Peyer's patch (tissue), 4 donors: ENCODE measurements around the gene C6orf132. TPM values are rescaled to one million over a fixed set of nuclear protein-coding genes. Genes with fewer than 3 reads are reported as not detected.

ENCODE experiments used
- DNase-seq, 3 donors: peaks; one replicate each; pipeline ENCODE4 v3.0.0-alpha.2; 2017 to 2019
- H3K27ac ChIP-seq, 4 donors: fragments of 200-600 bp; sonication (generic); one replicate each; pipeline ENCODE4 v1.5.1; 2016 to 2019
- H3K27me3 ChIP-seq, 2 donors: fragments of 200-600 bp; sonication (generic); one replicate each; pipeline ENCODE4 v1.5.1; 2019
- H3K36me3 ChIP-seq, 3 donors: fragments of 200-600 bp; sonication (generic); one replicate each; pipeline ENCODE4 v1.5.1; 2016 to 2019
- H3K4me1 ChIP-seq, 4 donors: fragments of 200-600 bp; sonication (generic); one replicate each; pipeline ENCODE4 v1.5.1; 2016 to 2019
- H3K4me3 ChIP-seq, 4 donors: fragments of 200-600 bp; sonication (generic); 1 replicate in 3 of 4; 2 replicates in 1 of 4; pipeline ENCODE4 v1.5.1; 2016 to 2019; ENCODE audit warnings: mild to moderate bottlenecking in 1 of 4
- H3K9me3 ChIP-seq, 4 donors: fragments of 200-600 bp; sonication (generic); one replicate each; pipeline ENCODE4 v1.5.1; 2016 to 2019; ENCODE audit warnings: mild to moderate bottlenecking in 1 of 4
- CTCF ChIP-seq, 6 experiments: fragments of 450-650 bp in 4 of 6; fragments of 200-600 bp in 2 of 6; sonication (generic) in 1 of 6; IDR thresholded peaks; one replicate each; pipeline ENCODE4 v1.5.1; 2017 to 2019; ENCODE audit warnings: antibody characterized with exemption in 6 of 6, mild to moderate bottlenecking in 3 of 6, moderate library complexity in 1 of 6
- POLR2A ChIP-seq, 2 donors: fragments of 450-650 bp; IDR thresholded peaks; one replicate each; pipeline ENCODE4 v1.5.1; 2017; ENCODE audit warnings: antibody characterized with exemption in 2 of 2, mild to moderate bottlenecking in 2 of 2, moderate library complexity in 2 of 2
- total RNA-seq, 4 donors: library from RNA; depleted of rRNA; stranded (reverse); fragments of >200 nt; gene quantifications; one replicate each; pipeline ENCODE4 v1.1.0, GENCODE V29; 2016

Gene C6orf132
- total RNA-seq, 4 donors from 2014 or later, result 47.9 to 106 (median 95.9) TPM

GRCh38 chr6:42059743-42060142 lies 82.7 kb downstream of the C6orf132 start:
- DNase-seq, result no peak
- Histone ChIP-seq H3K36me3 (peaks cover 0 to 99% (median 0%) of the 10 kb centered on the region in 3 donors), H3K27ac (no peak overlapping the region), H3K4me1 (no peaks in the 10 kb centered on the region), H3K27me3 (no peaks in the 10 kb centered on the region), H3K4me3 (no peak overlapping the region), H3K9me3 (no peaks in the 10 kb centered on the region)
- TF ChIP-seq CTCF (IDR thresholded peaks at IDR 0.05), result no peak
- TF ChIP-seq POLR2A (IDR thresholded peaks at IDR 0.05), result no peak

GRCh38 chr6:42053601-42054000 lies 88.8 kb downstream of the C6orf132 start:
- TF ChIP-seq CTCF (IDR thresholded peaks at IDR 0.05) (no peak), POLR2A (IDR thresholded peaks at IDR 0.05) (no peak)
- Histone ChIP-seq H3K4me3 (no peak overlapping the region), H3K27ac (no peak overlapping the region), H3K27me3 (no peaks in the 10 kb centered on the region), H3K9me3 (no peaks in the 10 kb centered on the region), H3K4me1 (peaks cover 0 to 35% (median 4%) of the 10 kb centered on the region in 4 donors), H3K36me3 (peaks cover 0 to 47% (median 0%) of the 10 kb centered on the region in 3 donors)
- no peak for DNase-seq

GRCh38 chr6:42051268-42051653 lies 91.2 kb downstream of the C6orf132 start:
- TF ChIP-seq CTCF (IDR thresholded peaks at IDR 0.05), result no peak
- no peak for TF ChIP-seq POLR2A (IDR thresholded peaks at IDR 0.05)
- H3K27me3 ChIP-seq, result no peaks in the 10 kb centered on the region
- peaks cover 0 to 47% (median 4%) of the 10 kb centered on the region in 4 donors for H3K4me1 ChIP-seq
- DNase-seq, result no peak
- H3K9me3 ChIP-seq, result no peaks in the 10 kb centered on the region
- H3K27ac ChIP-seq, result peak overlapping the region in 3 of 4 donors; percentile 89 to 95 (median 91)
- H3K36me3 ChIP-seq, result peaks cover 0 to 24% (median 0%) of the 10 kb centered on the region in 3 donors
- peak overlapping the region; percentile 53 to 81 (median 58) for H3K4me3 ChIP-seq

Other genes with a start within 250 kb of the C6orf132 start
- 1 to 10 TPM; 2.1 to 8.6 (median 4.7) TPM for gene USP49, start 247.2 kb downstream of the C6orf132 start, total RNA-seq
- gene MED20, start 221.5 kb downstream of the C6orf132 start, total RNA-seq, result 10 to 100 TPM in 3 of 4 donors, 1 to 10 TPM in 1; 6.6 to 24.3 (median 18.0) TPM
- gene BYSL, start 221.1 kb downstream of the C6orf132 start, total RNA-seq, result 10 to 100 TPM in 1 of 4 donors, 1 to 10 TPM in 3; 4.4 to 12.4 (median 6.1) TPM
- gene CCND3, start 200.8 kb downstream of the C6orf132 start, total RNA-seq, result 100 to 1,000 TPM in 1 of 4 donors, 10 to 100 TPM in 3; 49.2 to 267 (median 60.1) TPM
- gene TAF8, start 92.1 kb downstream of the C6orf132 start, total RNA-seq, result 10 to 100 TPM; 24.5 to 37.6 (median 24.6) TPM
- gene GUCA1A, start 30.7 kb upstream of the C6orf132 start, total RNA-seq, result not detected
- gene GUCA1B, start 52.3 kb upstream of the C6orf132 start, total RNA-seq, result 1 to 10 TPM in 1 of 4 donors, under 1 TPM in 1, not detected in 2; 0.80 to 4.1 TPM
- 10 to 100 TPM; 14.3 to 24.5 (median 23.0) TPM for gene MRPS10, start 75.2 kb upstream of the C6orf132 start, total RNA-seq